ENCODE data around the gene NUCKS1.

NUCKS1 gene

GRCh38 chr1:205670150-205670446 is 79.9 kb downstream of the NUCKS1 start:
- Histone ChIP-seq H3K4me3 (ENCODE audit: low read depth, low read length) (no peak overlapping the region), H3K9me3 (no peaks in the 10 kb centered on the region), H3K27me3 (no peaks in the 10 kb centered on the region), H3K36me3 (no peaks in the 10 kb centered on the region), H3K4me1 (no peaks in the 10 kb centered on the region)
- no peak for DNase-seq
- TF ChIP-seq, protein P1, sequence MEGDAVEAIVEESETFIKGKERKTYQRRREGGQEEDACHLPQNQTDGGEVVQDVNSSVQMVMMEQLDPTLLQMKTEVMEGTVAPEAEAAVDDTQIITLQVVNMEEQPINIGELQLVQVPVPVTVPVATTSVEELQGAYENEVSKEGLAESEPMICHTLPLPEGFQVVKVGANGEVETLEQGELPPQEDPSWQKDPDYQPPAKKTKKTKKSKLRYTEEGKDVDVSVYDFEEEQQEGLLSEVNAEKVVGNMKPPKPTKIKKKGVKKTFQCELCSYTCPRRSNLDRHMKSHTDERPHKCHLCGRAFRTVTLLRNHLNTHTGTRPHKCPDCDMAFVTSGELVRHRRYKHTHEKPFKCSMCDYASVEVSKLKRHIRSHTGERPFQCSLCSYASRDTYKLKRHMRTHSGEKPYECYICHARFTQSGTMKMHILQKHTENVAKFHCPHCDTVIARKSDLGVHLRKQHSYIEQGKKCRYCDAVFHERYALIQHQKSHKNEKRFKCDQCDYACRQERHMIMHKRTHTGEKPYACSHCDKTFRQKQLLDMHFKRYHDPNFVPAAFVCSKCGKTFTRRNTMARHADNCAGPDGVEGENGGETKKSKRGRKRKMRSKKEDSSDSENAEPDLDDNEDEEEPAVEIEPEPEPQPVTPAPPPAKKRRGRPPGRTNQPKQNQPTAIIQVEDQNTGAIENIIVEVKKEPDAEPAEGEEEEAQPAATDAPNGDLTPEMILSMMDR (IDR thresholded peaks at IDR 0.05; ENCODE audit: low read depth, low read length): no peak

DNA sequence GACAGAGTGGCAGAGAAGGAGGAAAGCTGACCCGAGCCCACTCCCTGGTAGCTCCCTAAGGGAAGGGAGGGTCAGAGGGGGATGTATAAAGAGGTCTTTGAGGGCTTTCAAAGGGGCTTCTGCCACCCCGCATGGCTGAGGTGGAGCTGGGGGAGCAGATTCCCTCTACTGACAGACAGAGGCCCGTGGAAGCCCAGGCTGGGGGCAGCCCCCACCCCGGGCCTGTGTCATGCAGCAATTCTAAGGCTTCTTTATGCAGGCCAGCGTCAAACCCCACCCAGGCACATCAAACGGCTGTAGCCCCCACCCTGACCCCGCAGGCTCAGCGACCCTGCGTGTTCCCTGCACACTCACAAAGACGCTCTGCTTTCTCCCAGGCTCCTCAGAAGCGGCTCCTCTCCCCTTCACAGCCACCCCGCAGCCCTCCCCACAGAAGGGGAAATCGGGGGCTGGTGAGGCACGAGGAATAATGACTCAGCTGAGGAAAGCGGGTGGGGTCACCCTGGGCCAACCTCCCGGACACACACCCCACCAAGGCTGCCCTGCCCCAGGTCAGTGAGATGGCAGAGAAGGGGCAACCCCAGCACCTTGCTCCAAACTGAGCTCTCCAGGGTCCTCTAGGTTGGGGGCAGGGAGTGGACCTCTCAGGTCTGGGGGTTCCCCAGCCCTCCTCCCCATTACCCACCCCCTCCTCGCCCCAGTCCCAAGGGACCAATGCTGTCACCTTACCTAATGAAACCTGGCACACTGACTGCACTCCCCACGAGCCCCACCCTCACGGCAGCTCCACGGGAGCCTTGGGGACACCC is 80.4 kb downstream of the NUCKS1 start:
- Histone ChIP-seq H3K36me3 (no peaks in the 10 kb centered on the region), H3K4me1 (no peaks in the 10 kb centered on the region), H3K4me3 (ENCODE audit: low read depth, low read length) (no peak overlapping the region), H3K27me3 (no peaks in the 10 kb centered on the region), H3K9me3 (no peaks in the 10 kb centered on the region)
- DNase-seq: no peak
- TF ChIP-seq, protein P1 (IDR thresholded peaks at IDR 0.05; ENCODE audit: low read depth, low read length): no peak

- DNase-seq: no peak
Observed at GRCh38 chr1:205668951-205669340, 81.0 kb downstream of the NUCKS1 start.

GRCh38 chr1:205667909-205668643 is 81.9 kb downstream of the NUCKS1 start:
- Histone ChIP-seq H3K27me3 (no peaks in the 10 kb centered on the region), H3K4me1 (no peaks in the 10 kb centered on the region), H3K4me3 (ENCODE audit: low read depth, low read length) (no peak overlapping the region), H3K36me3 (no peaks in the 10 kb centered on the region), H3K9me3 (no peaks in the 10 kb centered on the region)
- TF ChIP-seq, protein P1 (IDR thresholded peaks at IDR 0.05; ENCODE audit: low read depth, low read length): no peak
- DNase-seq: no peak

More at GRCh38 chr1:205668951-205669340, 81.0 kb downstream of the NUCKS1 start:
- H3K4me3 ChIP-seq (ENCODE audit: low read depth, low read length): no peak overlapping the region
- TF ChIP-seq, protein P1 (IDR thresholded peaks at IDR 0.05; ENCODE audit: low read depth, low read length): no peak
- H3K4me1 ChIP-seq: no peaks in the 10 kb centered on the region
- no peaks in the 10 kb centered on the region for H3K36me3 ChIP-seq
- no peaks in the 10 kb centered on the region for H3K27me3 ChIP-seq
- no peaks in the 10 kb centered on the region for H3K9me3 ChIP-seq

GRCh38 chr1:205666372-205667166 is 83.4 kb downstream of the NUCKS1 start:
- H3K4me1 ChIP-seq: no peaks in the 10 kb centered on the region
- no peak for DNase-seq

More at GRCh38 chr1:205666372-205667166, 83.4 kb downstream of the NUCKS1 start:
- H3K4me3 ChIP-seq (ENCODE audit: low read depth, low read length): no peak overlapping the region
- TF ChIP-seq, protein P1 (IDR thresholded peaks at IDR 0.05; ENCODE audit: low read depth, low read length): no peak
- no peaks in the 10 kb centered on the region for H3K27me3 ChIP-seq
- no peaks in the 10 kb centered on the region for H3K9me3 ChIP-seq
- H3K36me3 ChIP-seq: no peaks in the 10 kb centered on the region

All from BE2C (cell line).